PC-9 (cell line): Measurements from ENCODE around the gene CHRNE. TPM values are rescaled to one million over a fixed set of nuclear protein-coding genes. Genes with fewer than 3 reads are reported as not detected.

Experiments used
- BruUV-seq: library from RNA; stranded (reverse); fragments of 400-500 nt; replicated peaks from 2 replicates; lab custom pipeline; 2021; lab: Mats Ljungman, UMichigan
- CTCF ChIA-PET: fragments of 300-600 bp; sonication (Branson Sonifier 250); formaldehyde crosslinking; loops from one replicate; lab custom pipeline; 2022; ENCODE audit warnings: antibody characterized with exemption; lab: Charles Lee
- POLR2A ChIA-PET: fragments of 300-600 bp; sonication (Branson Sonifier 250); formaldehyde crosslinking; loops from one replicate; lab custom pipeline; 2022; ENCODE audit warnings: antibody characterized with exemption; ENCODE audit not compliant: unreplicated experiment; lab: Charles Lee
- DNase-seq, 2 experiments: peaks; one replicate each; pipeline versions ENCODE4 v3.0.0 to v3.0.0-alpha.2; 2015 to 2022; ENCODE audit warnings: mixed read lengths in 1 of 2
- H2AFZ ChIP-seq: fragments of 200-600 bp; sonication (generic); 2 replicates; pipeline ENCODE4 v1.8.1; 2017; ENCODE audit warnings: antibody characterized with exemption
- H3F3A ChIP-seq: fragments of 200-600 bp; sonication (generic); 2 replicates; pipeline ENCODE4 v1.8.1; 2017; ENCODE audit warnings: antibody characterized with exemption, mild to moderate bottlenecking, low read depth; ENCODE audit not compliant: insufficient read depth
- H3K27ac ChIP-seq: fragments of 200-600 bp; sonication (generic); 2 replicates; pipeline ENCODE4 v1.6.1; 2016; ENCODE audit warnings: mixed run types
- H3K27me3 ChIP-seq: fragments of 200-600 bp; sonication (generic); 2 replicates; pipeline ENCODE4 v1.6.1; 2016; ENCODE audit warnings: low read depth, mixed run types; ENCODE audit not compliant: insufficient read depth
- H3K36me3 ChIP-seq: fragments of 200-600 bp; sonication (generic); 2 replicates; pipeline ENCODE4 v1.6.1; 2016; ENCODE audit warnings: low read depth, mixed run types
- H3K4me1 ChIP-seq: fragments of 200-600 bp; sonication (generic); replicated peaks from 2 replicates; pipeline ENCODE4 v1.6.1; 2016; ENCODE audit warnings: mixed run types; ENCODE audit not compliant: insufficient read depth
- H3K4me2 ChIP-seq: fragments of 200-600 bp; sonication (generic); 2 replicates; pipeline ENCODE4 v1.6.1; 2017; ENCODE audit warnings: mixed run types
- H3K4me3 ChIP-seq: fragments of 200-600 bp; sonication (generic); 2 replicates; pipeline ENCODE4 v1.6.1; 2016; ENCODE audit warnings: mixed run types
- H3K79me2 ChIP-seq: fragments of 200-600 bp; sonication (generic); 2 replicates; pipeline ENCODE4 v1.6.1; 2017; ENCODE audit warnings: low read depth, mixed run types
- H3K9me2 ChIP-seq: fragments of 200-600 bp; sonication (generic); 2 replicates; pipeline ENCODE4 v1.8.1; 2017; ENCODE audit warnings: mild to moderate bottlenecking; ENCODE audit not compliant: insufficient read depth
- H3K9me3 ChIP-seq: fragments of 200-600 bp; sonication (generic); 2 replicates; pipeline ENCODE4 v1.8.1; 2016; ENCODE audit warnings: low read depth; ENCODE audit not compliant: insufficient read depth
- H4K20me1 ChIP-seq: fragments of 200-600 bp; sonication (generic); 2 replicates; pipeline ENCODE4 v1.8.1; 2017; ENCODE audit not compliant: insufficient read depth
- CTCF ChIP-seq: fragments of 200-600 bp; sonication (generic); conservative IDR thresholded peaks from 2 replicates; pipeline ENCODE4 v1.6.1; 2017; ENCODE audit warnings: mixed run types, antibody characterized with exemption, mild to moderate bottlenecking, moderate library complexity
- EZH2 ChIP-seq: fragments of 200-600 bp; sonication (generic); IDR thresholded peaks from 2 replicates; pipeline ENCODE4 v1.8.0; 2017; ENCODE audit warnings: antibody characterized with exemption, low read depth
- intact Hi-C: fragments of 100-400 bp; cut with micrococcal nuclease; formaldehyde crosslinking; loops from one replicate; pipeline ENCODE4 v1.10.0; 2022; ENCODE audit not compliant: unreplicated experiment
- total RNA-seq: library from RNA; stranded (reverse); gene quantifications from 2 replicates; pipeline ENCODE4 v1.2.3, GENCODE V29; 2021

Gene CHRNE
- total RNA-seq, 1 experiment from 2014 or later, result 0.24 TPM

GRCh38 chr17:4941319-4941610 lies 38.4 kb upstream of the CHRNE start:
- Histone ChIP-seq H4K20me1 (peaks cover 25% of the 10 kb centered on the region), H3K27ac (peak overlapping the region; percentile 87), H2AFZ (peak overlapping the region; percentile 79; the same call in 1 of the 2 replicates), H3K4me1 (peaks cover 37% of the 10 kb centered on the region), H3K36me3 (peaks cover 29% of the 10 kb centered on the region), H3K27me3 (no peaks in the 10 kb centered on the region), H3K9me3 (no peaks in the 10 kb centered on the region), H3K4me3 (peak overlapping the region; percentile 93), H3K4me2 (peak overlapping the region; percentile 100), H3F3A (peaks cover 72% of the 10 kb centered on the region), H3K9me2 (no peaks in the 10 kb centered on the region), H3K79me2 (peaks cover 75% of the 10 kb centered on the region)
- no peak for DNase-seq
- intact Hi-C loops, result loop anchor here (10.0 kb wide), 1 partner anchor 106 kb away; the partner anchor contains the start of gene MINK1
- BruUV-seq, result no TSS peak
- POLR2A ChIA-PET, result interaction anchor here (2.3 kb wide), 1 partner anchor 26 kb away, joined by 19 read pairs; the partner anchor contains the start of gene SPAG7
- CTCF ChIA-PET, result no interaction called here
- TF ChIP-seq EZH2, result no peak
- TF ChIP-seq CTCF, result no peak

- ChIA-PET CTCF (interaction anchor here (0.8 to 1.4 kb wide), 3 partner anchors 26 to 150 kb away, joined by 3 to 16 read pairs (median 4); no protein-coding TSS in a partner anchor), POLR2A (interaction anchor here (0.5 to 2.3 kb wide), 7 partner anchors 8 to 419 kb away, joined by 3 to 20 read pairs (median 13); partner anchors contain the start of genes PFN1 and SPAG7)
- intact Hi-C loops, result loop anchor here (1.0 to 10.0 kb wide), 3 partner anchors 9 to 106 kb away; partner anchors contain the start of genes MINK1 and SPAG7
These were observed 37.8 kb upstream of the CHRNE start for GRCh38 chr17:4940555-4941318.

More at GRCh38 chr17:4940555-4941318, 37.8 kb upstream of the CHRNE start:
- Histone ChIP-seq H3K4me2 (peak overlapping the region; percentile 100), H3K27me3 (no peaks in the 10 kb centered on the region), H4K20me1 (peaks cover 20% of the 10 kb centered on the region), H3K36me3 (peaks cover 26% of the 10 kb centered on the region), H3K79me2 (peaks cover 69% of the 10 kb centered on the region), H3K4me1 (peaks cover 32% of the 10 kb centered on the region), H3K9me3 (no peaks in the 10 kb centered on the region), H3K27ac (peak overlapping the region; percentile 87), H3K9me2 (no peaks in the 10 kb centered on the region), H3F3A (peaks cover 67% of the 10 kb centered on the region), H3K4me3 (peak overlapping the region; percentile 93), H2AFZ (peak overlapping the region; percentile 79)
- no peak for DNase-seq
- TF ChIP-seq CTCF (no peak), EZH2 (no peak)
- TSS peak; percentile 82 for BruUV-seq
